CD4-positive, alpha-beta T cell treated with Interleukin-10 for 1 hour (primary cell): ENCODE measurements around the gene SMOC2.
"Not testable (repeated sequence)": the region's sequence is repeated elsewhere in the genome, so short reads cannot be mapped to it uniquely, and the experiment has no call there.

Source experiments
- DNase-seq: peaks from one replicate; pipeline ENCODE4 v3.0.0-alpha.2; 2020

SMOC2 gene

GRCh38 chr6:168666699-168667427 is 225.9 kb downstream of the SMOC2 start:
- no peak for DNase-seq

- DNase-seq = no peak
These were observed 226.4 kb downstream of the SMOC2 start for GRCh38 chr6:168667428-168667805.

GRCh38 chr6:168670401-168670985 is 229.5 kb downstream of the SMOC2 start:
- no peak for DNase-seq

- DNase-seq = no peak
These were observed 230.3 kb downstream of the SMOC2 start for GRCh38 chr6:168671028-168671862.

- no peak for DNase-seq
These were observed 231.0 kb downstream of the SMOC2 start for GRCh38 chr6:168671863-168672546.

- DNase-seq = no peak
These were observed 233.6 kb downstream of the SMOC2 start for GRCh38 chr6:168674595-168674994.

GRCh38 chr6:168675375-168675774 is 234.4 kb downstream of the SMOC2 start:
- no peak for DNase-seq

- DNase-seq = no peak
These were observed 235.1 kb downstream of the SMOC2 start for GRCh38 chr6:168675933-168676551.

GRCh38 chr6:168676552-168677322 is 235.8 kb downstream of the SMOC2 start:
- no peak for DNase-seq

- not testable (repeated sequence) for DNase-seq
These were observed 236.4 kb downstream of the SMOC2 start for GRCh38 chr6:168677323-168677781.

GRCh38 chr6:168678077-168678476 is 237.1 kb downstream of the SMOC2 start:
- no peak for DNase-seq

GRCh38 chr6:168678588-168678987 is 237.6 kb downstream of the SMOC2 start:
- DNase-seq = no peak

GRCh38 chr6:168681748-168682147 is 240.8 kb downstream of the SMOC2 start:
- DNase-seq = no peak

GRCh38 chr6:168683621-168684020 is 242.6 kb downstream of the SMOC2 start:
- DNase-seq = no peak

GRCh38 chr6:168684471-168684870 is 243.5 kb downstream of the SMOC2 start:
- DNase-seq = no peak

- DNase-seq = no peak
These were observed 243.9 kb downstream of the SMOC2 start for GRCh38 chr6:168684906-168685305.

GRCh38 chr6:168686029-168686738 is 245.2 kb downstream of the SMOC2 start:
- DNase-seq = no peak

- no peak for DNase-seq
These were observed 246.1 kb downstream of the SMOC2 start for GRCh38 chr6:168686831-168687730.

- DNase-seq = no peak
These were observed 249.3 kb downstream of the SMOC2 start for GRCh38 chr6:168690271-168690670.

GRCh38 chr6:168691774-168692173 is 250.8 kb downstream of the SMOC2 start:
- DNase-seq = no peak
